Liver (tissue), 3 donors: ENCODE measurements around the gene SIX3.

Source experiments
- ATF3 ChIP-seq: IDR thresholded peaks from 2 replicates; pipeline ENCODE4 v1.6.1; 2016; ENCODE audit warnings: antibody characterized with exemption
- CTCF ChIP-seq: fragments of 150-350 bp; IDR thresholded peaks from 2 replicates; pipeline ENCODE4 v1.5.1; 2017; ENCODE audit warnings: improper control_type of control experiment, low read depth, low read length; ENCODE audit not compliant: missing input control
- EGR1 ChIP-seq, 2 donors: IDR thresholded peaks; 2 replicates each; pipeline ENCODE4 v1.6.1; 2016 to 2018; ENCODE audit warnings: antibody characterized with exemption in 2 of 2, low read depth in 2 of 2
- GABPA ChIP-seq, 2 donors: IDR thresholded peaks in 1 of 2; conservative IDR thresholded peaks in 1 of 2; 2 replicates each; pipeline ENCODE4 v1.6.1; 2016; ENCODE audit warnings: antibody characterized with exemption in 2 of 2, mild to moderate bottlenecking in 1 of 2, moderate library complexity in 1 of 2
- JUND ChIP-seq, 2 donors: IDR thresholded peaks; 2 replicates each; pipeline ENCODE4 v1.6.1; 2016; ENCODE audit warnings: antibody characterized with exemption in 2 of 2
- REST ChIP-seq: IDR thresholded peaks from 2 replicates; pipeline ENCODE4 v1.6.1; 2016; ENCODE audit warnings: antibody characterized with exemption, mild to moderate bottlenecking
- RXRA ChIP-seq, 2 donors: IDR thresholded peaks; 2 replicates each; pipeline ENCODE4 v1.6.1; 2017 to 2018; ENCODE audit warnings: antibody characterized with exemption in 2 of 2, mild to moderate bottlenecking in 1 of 2
- SP1 ChIP-seq: IDR thresholded peaks from 2 replicates; pipeline ENCODE4 v1.6.1; 2018; ENCODE audit warnings: antibody characterized with exemption, mild to moderate bottlenecking
- TAF1 ChIP-seq: conservative IDR thresholded peaks from 2 replicates; pipeline ENCODE4 v1.6.1; 2016; ENCODE audit warnings: antibody characterized with exemption, mild to moderate bottlenecking
- ZBTB33 ChIP-seq: IDR thresholded peaks from 2 replicates; pipeline ENCODE4 v1.6.1; 2016; ENCODE audit warnings: antibody characterized with exemption
- donor health status: healthy.
- donor health status: healthy.

- TF ChIP-seq CTCF, result no peak
- TF ChIP-seq TAF1, result no peak
- TF ChIP-seq SP1, result no peak
- no peak for TF ChIP-seq RXRA (IDR thresholded peaks at IDR 0.05)
- TF ChIP-seq JUND (IDR thresholded peaks at IDR 0.05), result no peak
- no peak for TF ChIP-seq REST
- no peak for TF ChIP-seq ATF3
- TF ChIP-seq ZBTB33, result no peak
- TF ChIP-seq GABPA (IDR thresholded peaks at IDR 0.05 in 1 of 2, conservative IDR thresholded peaks at IDR 0.05 in 1 of 2), result no peak
- no peak for TF ChIP-seq EGR1 (IDR thresholded peaks at IDR 0.05; ENCODE audit: low read depth in 2 of 2)
These were observed 25.2 kb upstream of the SIX3 start for GRCh38 chr2:44916291-44916690.
